T47D (cell line): ENCODE measurements around the gene YWHAQ.

Source experiments
- DNase-seq, 2 experiments: peaks; one replicate each; pipeline versions ENCODE4 v3.0.0 to v3.0.0-alpha.2; 2011 to 2012; ENCODE audit warnings: low read depth in 1 of 2, low spot score in 1 of 2
- JUND ChIP-seq: IDR thresholded peaks from 2 replicates; pipeline ENCODE4 v1.6.1; 2012; ENCODE audit warnings: low read depth
- in situ Hi-C: cut with HindIII; loops from 2 replicates; pipeline ENCODE4 v1.10.0; 2016; ENCODE audit warnings: low sequenced_read_pairs, low pct_unique_long_range_greater_than_20kb

Gene YWHAQ

GRCh38 chr2:9539531-9539930 is 91.3 kb downstream of the YWHAQ start:
- in situ Hi-C loops: no loop called here
- TF ChIP-seq JUND: no peak
- DNase-seq: no peak

GRCh38 chr2:9538000-9538507 is 92.7 kb downstream of the YWHAQ start:
- no peak for DNase-seq
- TF ChIP-seq JUND: no peak
- in situ Hi-C loops: no loop called here

- no peak for TF ChIP-seq JUND
- no peak for DNase-seq
- in situ Hi-C loops: no loop called here
Measured at GRCh38 chr2:9536504-9536903, 94.3 kb downstream of the YWHAQ start.

GRCh38 chr2:9535177-9535576 is 95.6 kb downstream of the YWHAQ start:
- in situ Hi-C loops: no loop called here
- no peak for DNase-seq
- TF ChIP-seq JUND: no peak
